Mesangial cell (primary cell): ENCODE data around the gene OTUD5. TPM values are rescaled to one million over a fixed set of nuclear protein-coding genes. Genes with fewer than 3 reads are reported as not detected.

ENCODE experiments used
- total RNA-seq: library from RNA; depleted of rRNA; stranded (reverse); fragments of >200 nt; gene quantifications from 2 replicates; pipeline ENCODE4 v1.2.3, GENCODE V29; 2015

The OTUD5 gene
- total RNA-seq, result 34.7 and 47.8 TPM in 2 replicates

GRCh38 chrX:48957477-48957826 lies at the start of gene OTUD5:
Gene OTUD5 (minus strand): TSS chrX:48957607. CDS start chrX:48957570, 37 bp downstream.

GRCh38 chrX:49002091-49002935 lies 44.9 kb upstream of the OTUD5 start, which contains the start of gene GRIPAP1:
Gene GRIPAP1 (minus strand): TSS chrX:49002264. CDS start chrX:49002229, 35 bp downstream.

GRCh38 chrX:48971249-48972219 lies 14.1 kb upstream of the OTUD5 start, which contains the start of gene KCND1:
Gene KCND1 (minus strand): TSS chrX:48971844. CDS start chrX:48970271, 1,573 bp downstream.

GRCh38 chrX:48918643-48919340 lies 38.6 kb downstream of the OTUD5 start, which contains the start of gene PIM2:
Gene PIM2 (minus strand): TSS chrX:48919024. CDS start chrX:48918834, 190 bp downstream.

GRCh38 chrX:48911412-48912182 lies 45.8 kb downstream of the OTUD5 start, which contains the start of gene SLC35A2:
Gene SLC35A2 (minus strand): TSS chrX:48911646. CDS start chrX:48911636, 10 bp downstream.

GRCh38 chrX:48897625-48898306 lies 59.6 kb downstream of the OTUD5 start, which contains the start of the genes PQBP1 and TIMM17B:
Gene PQBP1 (plus strand): TSS chrX:48897930. CDS start chrX:48898510, 580 bp downstream.
Gene TIMM17B (minus strand): TSS chrX:48897768. CDS start chrX:48897749, 19 bp downstream.

Other genes with a start within 250 kb of the OTUD5 start
- not detected in 2 replicates for gene GLOD5, start 195.9 kb downstream of the OTUD5 start, total RNA-seq
- gene GATA1, start 171.0 kb downstream of the OTUD5 start, total RNA-seq, result not detected in 2 replicates
- 44.2 and 61.4 TPM in 2 replicates for gene HDAC6, start 155.5 kb downstream of the OTUD5 start, total RNA-seq
- gene ERAS, start 131.1 kb downstream of the OTUD5 start, total RNA-seq, result not detected in 2 replicates
- gene PCSK1N, start 122.0 kb downstream of the OTUD5 start, total RNA-seq, result 9.5 and 32.6 TPM in 2 replicates
- 76.9 and 84.4 TPM in 2 replicates for gene TIMM17B, start 59.8 kb downstream of the OTUD5 start, total RNA-seq
- gene PQBP1, start 59.7 kb downstream of the OTUD5 start, total RNA-seq, result 59.7 and 70.9 TPM in 2 replicates
- 26.7 and 34.0 TPM in 2 replicates for gene SLC35A2, start 46.0 kb downstream of the OTUD5 start, total RNA-seq
- 9.0 and 13.0 TPM in 2 replicates for gene PIM2, start 38.6 kb downstream of the OTUD5 start, total RNA-seq
- gene KCND1, start 14.2 kb upstream of the OTUD5 start, total RNA-seq, result 0.98 and 3.4 TPM in 2 replicates
- gene GRIPAP1, start 44.7 kb upstream of the OTUD5 start, total RNA-seq, result 9.3 and 17.5 TPM in 2 replicates
- 67.7 and 71.9 TPM in 2 replicates for gene TFE3, start 85.8 kb upstream of the OTUD5 start, total RNA-seq
- gene CCDC120, start 101.4 kb upstream of the OTUD5 start, total RNA-seq, result 3.1 and 10.0 TPM in 2 replicates
- gene PRAF2, start 116.4 kb upstream of the OTUD5 start, total RNA-seq, result 27.7 and 35.4 TPM in 2 replicates
- gene WDR45, start 122.3 kb upstream of the OTUD5 start, total RNA-seq, result 30.3 and 77.5 TPM in 2 replicates
- 19.9 and 21.2 TPM in 2 replicates for gene GPKOW, start 166.1 kb upstream of the OTUD5 start, total RNA-seq
- gene MAGIX, start 205.2 kb upstream of the OTUD5 start, total RNA-seq, result 1.8 and 4.6 TPM in 2 replicates
- gene PLP2, start 214.3 kb upstream of the OTUD5 start, total RNA-seq, result 109 and 200 TPM in 2 replicates
- 9.8 and 10.8 TPM in 2 replicates for gene PRICKLE3, start 228.8 kb upstream of the OTUD5 start, total RNA-seq
- 1.5 TPM in 1 of 2 replicates, not detected in the other for gene SYP, start 242.6 kb upstream of the OTUD5 start, total RNA-seq